Astrocyte of the spinal cord (primary cell): Measurements from ENCODE around the gene STX7.

Source experiments
- DNase-seq: peaks from one replicate; pipeline ENCODE4 v3.0.0; 2011; ENCODE audit warnings: low read depth, low spot score
- H3K4me3 ChIP-seq: 2 replicates; pipeline ENCODE4 v1.5.1; 2011; ENCODE audit warnings: low read depth, mild to moderate bottlenecking, low read length, moderate library complexity
- in situ Hi-C: cut with HindIII; loops from 2 replicates; pipeline ENCODE4 v1.10.0; 2017; ENCODE audit warnings: low sequenced_read_pairs
- TF ChIP-seq, protein P1 (sequence below): IDR thresholded peaks from 2 replicates; pipeline ENCODE4 v1.5.1; 2012; ENCODE audit warnings: low read depth, mild to moderate bottlenecking, low read length, inconsistent platforms

The STX7 gene

GRCh38 chr6:132490478-132491204 lies 22.3 kb downstream of the STX7 start:
- TF ChIP-seq, protein P1, sequence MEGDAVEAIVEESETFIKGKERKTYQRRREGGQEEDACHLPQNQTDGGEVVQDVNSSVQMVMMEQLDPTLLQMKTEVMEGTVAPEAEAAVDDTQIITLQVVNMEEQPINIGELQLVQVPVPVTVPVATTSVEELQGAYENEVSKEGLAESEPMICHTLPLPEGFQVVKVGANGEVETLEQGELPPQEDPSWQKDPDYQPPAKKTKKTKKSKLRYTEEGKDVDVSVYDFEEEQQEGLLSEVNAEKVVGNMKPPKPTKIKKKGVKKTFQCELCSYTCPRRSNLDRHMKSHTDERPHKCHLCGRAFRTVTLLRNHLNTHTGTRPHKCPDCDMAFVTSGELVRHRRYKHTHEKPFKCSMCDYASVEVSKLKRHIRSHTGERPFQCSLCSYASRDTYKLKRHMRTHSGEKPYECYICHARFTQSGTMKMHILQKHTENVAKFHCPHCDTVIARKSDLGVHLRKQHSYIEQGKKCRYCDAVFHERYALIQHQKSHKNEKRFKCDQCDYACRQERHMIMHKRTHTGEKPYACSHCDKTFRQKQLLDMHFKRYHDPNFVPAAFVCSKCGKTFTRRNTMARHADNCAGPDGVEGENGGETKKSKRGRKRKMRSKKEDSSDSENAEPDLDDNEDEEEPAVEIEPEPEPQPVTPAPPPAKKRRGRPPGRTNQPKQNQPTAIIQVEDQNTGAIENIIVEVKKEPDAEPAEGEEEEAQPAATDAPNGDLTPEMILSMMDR, result no peak
- in situ Hi-C loops, result loop anchor here (25.0 kb wide), 1 partner anchor 203 kb away; no protein-coding TSS in a partner anchor
- H3K4me3 ChIP-seq, result no peak overlapping the region
- DNase-seq, result no peak

- H3K4me3 ChIP-seq, result no peak overlapping the region
- DNase-seq, result no peak
- in situ Hi-C loops, result loop anchor here (25.0 kb wide), 1 partner anchor 203 kb away; no protein-coding TSS in a partner anchor
- TF ChIP-seq, protein P1, result no peak
These were observed 22.9 kb downstream of the STX7 start for GRCh38 chr6:132490024-132490423.

DNA sequence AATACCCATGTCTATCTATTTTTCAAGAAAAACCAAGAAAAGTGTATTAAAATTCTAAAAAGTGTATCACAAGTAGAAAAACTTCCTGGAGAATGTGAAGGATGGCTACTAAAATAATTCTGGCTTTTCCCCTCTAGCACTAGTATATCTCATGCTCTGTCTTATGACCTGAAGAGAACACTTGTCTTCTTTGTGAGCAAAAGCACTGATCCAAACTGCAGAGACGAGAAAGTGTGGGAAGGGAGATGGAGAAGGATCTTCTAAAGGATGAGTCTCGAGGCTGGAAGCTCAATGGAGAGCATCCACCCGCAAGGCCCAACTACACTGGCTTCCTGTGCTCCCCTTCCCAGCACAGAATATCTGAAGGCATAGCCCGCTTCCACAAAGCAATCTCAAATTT lies 23.5 kb downstream of the STX7 start:
- H3K4me3 ChIP-seq, result no peak overlapping the region
- DNase-seq, result no peak
- TF ChIP-seq, protein P1, result no peak
- in situ Hi-C loops, result loop anchor here (25.0 kb wide), 1 partner anchor 202 kb away; no protein-coding TSS in a partner anchor

- no peak for DNase-seq
- no peak overlapping the region for H3K4me3 ChIP-seq
- in situ Hi-C loops, result loop anchor here (25.0 kb wide), 1 partner anchor 200 kb away; no protein-coding TSS in a partner anchor
- TF ChIP-seq, protein P1, result no peak
These were observed 25.2 kb downstream of the STX7 start for GRCh38 chr6:132487762-132488161.

DNA sequence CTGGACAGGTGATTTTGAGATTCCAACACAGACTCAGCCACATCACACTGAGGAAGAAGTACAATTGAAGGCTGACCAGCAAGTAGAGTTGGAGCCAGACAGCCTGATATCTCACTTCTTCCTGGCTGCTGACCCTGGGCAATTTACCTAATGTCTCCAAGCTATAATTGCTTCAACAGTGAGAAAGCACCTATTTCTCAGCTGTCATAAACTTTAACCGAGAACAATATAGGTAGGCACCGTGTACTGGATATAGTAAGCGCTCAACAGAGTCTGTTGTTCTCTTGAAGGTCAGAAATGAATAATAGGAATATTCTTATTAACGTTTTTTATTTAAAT lies 28.3 kb downstream of the STX7 start:
- TF ChIP-seq, protein P1, result no peak
- in situ Hi-C loops, result loop anchor here (25.0 kb wide), 1 partner anchor 197 kb away; no protein-coding TSS in a partner anchor
- no peak for DNase-seq
- no peak overlapping the region for H3K4me3 ChIP-seq

DNA sequence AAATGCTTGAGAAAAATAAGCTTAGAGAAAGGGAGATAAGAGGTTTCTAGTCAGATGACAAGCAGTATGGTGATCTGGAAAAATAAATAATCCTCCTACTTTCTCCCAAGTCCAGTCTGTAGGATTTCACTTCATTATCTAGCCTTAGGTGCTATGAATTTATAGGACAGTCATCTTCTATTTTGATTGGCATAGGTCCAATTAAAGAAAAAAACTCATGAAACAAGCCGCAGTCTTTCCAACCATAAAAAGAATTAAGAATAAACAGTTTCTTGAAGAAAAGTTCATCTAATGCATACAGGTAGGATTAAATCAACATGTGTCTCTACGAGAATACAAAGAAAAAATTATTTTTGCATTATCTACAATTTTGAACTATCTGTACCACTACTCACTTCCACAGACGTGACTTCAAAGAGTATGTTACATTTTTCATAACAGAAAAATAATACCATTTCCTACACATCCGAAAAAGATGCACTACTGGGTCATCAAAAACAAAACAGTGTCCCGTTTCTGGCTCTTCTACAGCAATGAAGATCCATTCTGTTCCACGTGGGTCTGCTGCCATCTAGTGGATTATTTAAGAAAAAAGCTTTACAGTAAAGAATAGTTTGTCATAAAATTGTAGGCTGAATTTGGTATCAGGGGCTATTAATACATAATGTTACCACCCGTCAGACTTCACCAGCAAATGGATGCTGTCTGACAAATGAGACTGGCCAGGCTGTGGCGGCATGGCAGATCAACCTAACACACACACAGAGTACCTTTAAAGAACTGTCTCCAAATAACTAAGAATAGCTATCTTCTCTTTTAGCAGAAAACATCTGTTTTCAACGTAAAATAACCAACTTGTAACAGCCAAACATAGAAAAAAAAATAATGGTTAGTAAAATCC lies 28.9 kb downstream of the STX7 start:
- no peak overlapping the region for H3K4me3 ChIP-seq
- peak; percentile 71 for DNase-seq
- in situ Hi-C loops, result loop anchor here (25.0 kb wide), 1 partner anchor 197 kb away; no protein-coding TSS in a partner anchor
- TF ChIP-seq, protein P1, result peak; percentile 57
